Stomach (tissue), 4 donors: ENCODE results near the gene HYAL2.

Experiments used
- EP300 ChIP-seq: sonication (generic); formaldehyde crosslinking; IDR thresholded peaks from one replicate; pipeline ENCODE4 v1.6.1; 2017; ENCODE audit warnings: antibody characterized with exemption
- POLR2A ChIP-seq, 4 donors: fragments of 450-650 bp; IDR thresholded peaks; one replicate each; pipeline ENCODE4 v1.6.1; 2016; ENCODE audit warnings: antibody characterized with exemption in 4 of 4, control low read depth in 2 of 4, mild to moderate bottlenecking in 1 of 4, moderate library complexity in 1 of 4
- POLR2AphosphoS5 ChIP-seq, 3 donors: sonication (generic); formaldehyde crosslinking; IDR thresholded peaks; one replicate each; pipeline ENCODE4 v1.6.1; 2016; ENCODE audit warnings: antibody characterized with exemption in 3 of 3
- TF ChIP-seq, protein P1 (sequence below), 7 experiments: fragments of 450-650 bp in 4 of 7; fragments of 200-600 bp in 3 of 7; sonication (generic) in 3 of 7; IDR thresholded peaks; one replicate each; pipeline ENCODE4 v1.5.1; 2016 to 2019; ENCODE audit warnings: antibody characterized with exemption in 7 of 7, control low read depth in 2 of 7, mild to moderate bottlenecking in 1 of 7

DNA sequence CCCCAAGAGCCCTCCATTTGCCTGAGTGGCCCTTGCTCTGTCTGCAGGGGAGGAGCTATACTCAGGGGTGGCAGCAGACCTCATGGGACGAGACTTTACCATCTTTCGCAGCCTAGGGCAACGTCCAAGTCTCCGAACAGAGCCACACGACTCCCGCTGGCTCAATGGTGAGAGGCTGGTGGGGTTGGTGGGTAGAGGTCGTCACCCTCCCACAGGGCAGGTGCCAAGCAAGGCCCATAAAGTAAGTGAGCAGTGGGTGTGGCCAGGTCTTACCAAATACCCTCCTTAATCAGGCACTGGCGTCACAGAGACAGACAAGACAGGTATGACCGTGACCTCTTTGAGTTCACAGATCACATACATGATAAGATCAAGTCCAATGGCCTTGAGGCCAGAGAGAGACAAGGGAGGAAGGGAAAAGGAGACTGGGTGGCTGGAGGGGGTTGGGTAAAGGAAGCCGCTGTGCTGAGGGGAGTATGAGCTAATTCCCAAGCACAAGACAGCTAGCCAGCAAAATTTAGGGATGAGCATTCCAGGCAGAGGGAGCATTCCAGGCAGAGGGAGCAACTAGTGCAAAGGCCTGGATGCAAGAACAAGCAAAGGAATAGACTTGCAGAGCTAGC, 51.1 kb downstream of the HYAL2 start:
- TF ChIP-seq, protein P1, sequence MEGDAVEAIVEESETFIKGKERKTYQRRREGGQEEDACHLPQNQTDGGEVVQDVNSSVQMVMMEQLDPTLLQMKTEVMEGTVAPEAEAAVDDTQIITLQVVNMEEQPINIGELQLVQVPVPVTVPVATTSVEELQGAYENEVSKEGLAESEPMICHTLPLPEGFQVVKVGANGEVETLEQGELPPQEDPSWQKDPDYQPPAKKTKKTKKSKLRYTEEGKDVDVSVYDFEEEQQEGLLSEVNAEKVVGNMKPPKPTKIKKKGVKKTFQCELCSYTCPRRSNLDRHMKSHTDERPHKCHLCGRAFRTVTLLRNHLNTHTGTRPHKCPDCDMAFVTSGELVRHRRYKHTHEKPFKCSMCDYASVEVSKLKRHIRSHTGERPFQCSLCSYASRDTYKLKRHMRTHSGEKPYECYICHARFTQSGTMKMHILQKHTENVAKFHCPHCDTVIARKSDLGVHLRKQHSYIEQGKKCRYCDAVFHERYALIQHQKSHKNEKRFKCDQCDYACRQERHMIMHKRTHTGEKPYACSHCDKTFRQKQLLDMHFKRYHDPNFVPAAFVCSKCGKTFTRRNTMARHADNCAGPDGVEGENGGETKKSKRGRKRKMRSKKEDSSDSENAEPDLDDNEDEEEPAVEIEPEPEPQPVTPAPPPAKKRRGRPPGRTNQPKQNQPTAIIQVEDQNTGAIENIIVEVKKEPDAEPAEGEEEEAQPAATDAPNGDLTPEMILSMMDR (IDR thresholded peaks at IDR 0.05): no peak
- TF ChIP-seq POLR2AphosphoS5 (IDR thresholded peaks at IDR 0.05) (no peak), POLR2A (IDR thresholded peaks at IDR 0.05) (no peak), EP300 (no peak)
